ENCODE data around the gene MED9.

Gene MED9

GRCh38 chr17:17492571-17492970, 15.8 kb downstream of the MED9 start:
- DNase-seq: no peak

GRCh38 chr17:17493249-17493985, 16.6 kb downstream of the MED9 start:
- no peak for DNase-seq

GRCh38 chr17:17493986-17494466, 17.2 kb downstream of the MED9 start:
- DNase-seq: no peak

- DNase-seq: peak; percentile 55
Measured at GRCh38 chr17:17494499-17494869, 17.7 kb downstream of the MED9 start.

- peak; percentile 68 for DNase-seq
Measured at GRCh38 chr17:17494870-17495535, 18.2 kb downstream of the MED9 start.

GRCh38 chr17:17495536-17496188, 18.9 kb downstream of the MED9 start:
- DNase-seq: no peak

GRCh38 chr17:17496189-17497064, 19.6 kb downstream of the MED9 start, which contains the start of gene RASD1:
RASD1 (minus strand) TSS chr17:17496395; CDS start chr17:17496181, 214 bp downstream.
- DNase-seq: peak; percentile 91

GRCh38 chr17:17497065-17497844, 20.5 kb downstream of the MED9 start:
- DNase-seq: no peak

- no peak for DNase-seq
Measured at GRCh38 chr17:17497845-17498520, 21.2 kb downstream of the MED9 start.

- DNase-seq: no peak
Measured at GRCh38 chr17:17498606-17499301, 22.0 kb downstream of the MED9 start.

- DNase-seq: no peak
Measured at GRCh38 chr17:17499402-17500145, 22.8 kb downstream of the MED9 start.

- DNase-seq: no peak
Measured at GRCh38 chr17:17500999-17501605, 24.3 kb downstream of the MED9 start.

- DNase-seq: no peak
Measured at GRCh38 chr17:17502741-17503565, 26.2 kb downstream of the MED9 start.

GRCh38 chr17:17503566-17504130, 26.8 kb downstream of the MED9 start:
- DNase-seq: peak; percentile 85

GRCh38 chr17:17504341-17505140, 27.7 kb downstream of the MED9 start:
- peak; percentile 20 for DNase-seq

- no peak for DNase-seq
Measured at GRCh38 chr17:17505151-17505550, 28.4 kb downstream of the MED9 start.

GRCh38 chr17:17505610-17506171, 28.9 kb downstream of the MED9 start:
- DNase-seq: no peak
